Measurements from ENCODE around the gene MGARP.

GRCh38 chr4:139304920-139305319 lies 24.9 kb upstream of the MGARP start:
- TF ChIP-seq POLR2AphosphoS5 (IDR thresholded peaks at IDR 0.05; ENCODE audit: borderline replicate concordance, low read depth, low read length): no peak
- no peak for TF ChIP-seq EZH2 (IDR thresholded peaks at IDR 0.05)
- no peak for TF ChIP-seq FOXP2 (optimal IDR thresholded peaks at IDR 0.05; ENCODE audit: control extremely low read depth, extremely low read length, insufficient read depth)

Measured in SK-N-MC (cell line).